HCT116 (cell line): ENCODE results near the gene ADGRB3. TPM values are rescaled to one million over a fixed set of nuclear protein-coding genes. Genes with fewer than 3 reads are reported as not detected.

Source experiments
- ATAC-seq: fragments of 200-7000 bp; cut with Tn5 transposase; 2 replicates; pipeline ENCODE4 v1.9.1; 2020; ENCODE audit warnings: mild to moderate bottlenecking, moderate library complexity
- BruUV-seq: library from RNA; stranded (reverse); fragments of 400-500 nt; replicated peaks from 2 replicates; lab custom pipeline; 2021; lab: Mats Ljungman, UMichigan
- CTCF ChIA-PET: fragments of 300-600 bp; sonication (Branson Sonifier 250); formaldehyde crosslinking; loops from one replicate; lab custom pipeline; 2021; ENCODE audit warnings: antibody characterized with exemption; lab: Charles Lee
- POLR2A ChIA-PET: fragments of 300-600, 350-600 bp; sonication (Branson Sonifier 250); formaldehyde crosslinking; loops from one replicate; lab custom pipeline; 2021; ENCODE audit warnings: antibody characterized with exemption; lab: Charles Lee
- RAD21 ChIA-PET, 2 experiments: fragments of 300-600 bp; sonication (Branson Sonifier 250); formaldehyde crosslinking; loops; one replicate each; lab custom pipeline; 2023; ENCODE audit warnings: low total read pairs in 2 of 2; ENCODE audit not compliant: uncharacterized antibody in 2 of 2, unreplicated experiment in 2 of 2, low non-redundant PET in 1 of 2; lab: Charles Lee
- DNase-seq: peaks from one replicate; pipeline ENCODE4 v3.0.0-alpha.2; 2010; ENCODE audit warnings: low read depth, low spot score
- H2AFZ ChIP-seq: fragments of 200-600 bp; shearing (Covaris generic), sonication (generic); 2 replicates; pipeline ENCODE4 v1.6.1; 2017; ENCODE audit warnings: low read depth, mixed run types, mixed read lengths, antibody characterized with exemption, low read length; ENCODE audit not compliant: poor library complexity, severe bottlenecking
- H3K27ac ChIP-seq: 2 replicates; pipeline ENCODE4 v1.5.1; 2012; ENCODE audit warnings: low read depth, low read length
- H3K27me3 ChIP-seq: fragments of 200-600 bp; sonication (generic); 2 replicates; pipeline ENCODE4 v1.6.1; 2016; ENCODE audit warnings: mixed run types, low read length, mixed read lengths; ENCODE audit not compliant: insufficient read depth
- H3K36me3 ChIP-seq, 2 experiments: fragments of 200-500 bp in 1 of 2; fragments of 200-600 bp in 1 of 2; sonication (Bioruptor generic) in 1 of 2; sonication (generic) in 1 of 2; 2 replicates each; pipeline versions ENCODE4 v1.5.1 to v1.6.1; 2014 to 2016; ENCODE audit warnings: low read length in 2 of 2, inconsistent platforms in 1 of 2, mixed read lengths in 1 of 2, mixed run types in 1 of 2; ENCODE audit not compliant: insufficient read depth in 2 of 2, control insufficient read depth in 1 of 2
- H3K4me1 ChIP-seq, 2 experiments: fragments of 200-600 bp in 1 of 2; sonication (generic) in 1 of 2; 2 replicates each; pipeline versions ENCODE4 v1.5.1 to v1.6.1; 2012 to 2017; ENCODE audit warnings: low read length in 2 of 2, inconsistent platforms in 1 of 2, mild to moderate bottlenecking in 1 of 2, mixed read lengths in 1 of 2, mixed run types in 1 of 2, moderate library complexity in 1 of 2; ENCODE audit not compliant: insufficient read depth in 2 of 2, control insufficient read depth in 1 of 2
- H3K4me2 ChIP-seq: fragments of 200-600 bp; sonication (generic); 2 replicates; pipeline ENCODE4 v1.6.1; 2017; ENCODE audit warnings: mixed run types, low read length, mixed read lengths
- H3K4me3 ChIP-seq, 2 experiments: fragments of 200-600 bp in 1 of 2; sonication (generic) in 1 of 2; replicated peaks in 1 of 2; 2 replicates each; pipeline ENCODE4 v1.5.1; 2011 to 2016; ENCODE audit warnings: low read length in 2 of 2, control low read depth in 1 of 2, low read depth in 1 of 2, mild to moderate bottlenecking in 1 of 2, mixed read lengths in 1 of 2, mixed run types in 1 of 2
- H3K79me2 ChIP-seq: fragments of 200-600 bp; sonication (generic); 2 replicates; pipeline ENCODE4 v1.6.1; 2017; ENCODE audit warnings: mild to moderate bottlenecking, mixed run types, low read length, moderate library complexity, mixed read lengths; ENCODE audit not compliant: insufficient read depth
- H3K9ac ChIP-seq: fragments of 200-600 bp; sonication (generic); 2 replicates; pipeline ENCODE4 v1.6.1; 2016; ENCODE audit warnings: low read length, mixed read lengths
- H3K9me2 ChIP-seq: fragments of 200-600 bp; sonication (generic), shearing (Covaris generic); 2 replicates; pipeline ENCODE4 v1.6.1; 2017; ENCODE audit warnings: mixed run types, mild to moderate bottlenecking, moderate library complexity; ENCODE audit not compliant: insufficient read depth
- H3K9me3 ChIP-seq, 2 experiments: fragments of 200-500 bp in 1 of 2; fragments of 200-600 bp in 1 of 2; sonication (Bioruptor generic) in 1 of 2; sonication (generic) in 1 of 2; 2 replicates each; pipeline ENCODE4 v1.6.1; 2014 to 2017; ENCODE audit warnings: low read length in 2 of 2, mixed read lengths in 2 of 2, inconsistent platforms in 1 of 2, low read depth in 1 of 2, mild to moderate bottlenecking in 1 of 2, mixed run types in 1 of 2, moderate library complexity in 1 of 2; ENCODE audit not compliant: control insufficient read depth in 1 of 2, insufficient read depth in 1 of 2
- H4K20me1 ChIP-seq: fragments of 200-600 bp; sonication (generic), shearing (Covaris generic); 2 replicates; pipeline ENCODE4 v1.6.1; 2017; ENCODE audit warnings: mixed run types, mild to moderate bottlenecking, moderate library complexity; ENCODE audit not compliant: insufficient read depth
- CBX3 ChIP-seq: IDR thresholded peaks from 2 replicates; pipeline ENCODE4 v1.6.1; 2012; ENCODE audit warnings: low read depth
- EGR1 ChIP-seq: IDR thresholded peaks from 2 replicates; pipeline ENCODE4 v1.6.1; 2012; ENCODE audit warnings: low read depth
- ELF1 ChIP-seq: IDR thresholded peaks from 2 replicates; pipeline ENCODE4 v1.6.1; 2012; ENCODE audit warnings: low read depth, borderline replicate concordance
- EZH2 ChIP-seq: fragments of 200-600 bp; sonication (generic); IDR thresholded peaks from 2 replicates; pipeline ENCODE4 v1.6.1; 2017; ENCODE audit warnings: antibody characterized with exemption, mixed run types
- FOSL1 ChIP-seq: IDR thresholded peaks from 2 replicates; pipeline ENCODE4 v1.6.1; 2012; ENCODE audit warnings: low read depth
- JUND ChIP-seq: IDR thresholded peaks from 2 replicates; pipeline ENCODE4 v1.6.1; 2012
- RAD21 ChIP-seq: IDR thresholded peaks from 2 replicates; pipeline ENCODE4 v1.6.1; 2012; ENCODE audit warnings: low read depth, mild to moderate bottlenecking
- SIN3A ChIP-seq: IDR thresholded peaks from 2 replicates; pipeline ENCODE4 v1.6.1; 2012; ENCODE audit warnings: low read depth
- SP1 ChIP-seq: IDR thresholded peaks from 2 replicates; pipeline ENCODE4 v1.6.1; 2012; ENCODE audit warnings: low read depth
- SRF ChIP-seq: IDR thresholded peaks from 2 replicates; pipeline ENCODE4 v1.6.1; 2012; ENCODE audit warnings: low read depth
- TCF7L2 ChIP-seq: IDR thresholded peaks from 2 replicates; pipeline ENCODE4 v1.7.0; 2011; ENCODE audit warnings: borderline replicate concordance, inconsistent platforms; ENCODE audit not compliant: insufficient read depth, insufficient read length; ENCODE audit errors: extremely low read depth
- YY1 ChIP-seq: IDR thresholded peaks from 2 replicates; pipeline ENCODE4 v1.6.1; 2011; ENCODE audit warnings: low read length, low read depth, moderate library complexity, mild to moderate bottlenecking; ENCODE audit not compliant: insufficient replicate concordance; ENCODE audit errors: extremely low read depth
- ZNF274 ChIP-seq: fragments of 200-500 bp; sonication (Bioruptor generic); IDR thresholded peaks from 2 replicates; pipeline ENCODE4 v1.6.1; 2014; ENCODE audit warnings: mild to moderate bottlenecking, low read depth, low read length, inconsistent platforms
- intact Hi-C: fragments of 100-400 bp; cut with micrococcal nuclease; formaldehyde crosslinking; loops from 2 replicates; pipeline ENCODE4 v1.10.0; 2022
- total RNA-seq: library from RNA; stranded (reverse); gene quantifications from one replicate; pipeline ENCODE4 v1.2.1, GENCODE V29; 2021; ENCODE audit not compliant: unreplicated experiment
- TF ChIP-seq, protein P1 (sequence below): IDR thresholded peaks from 2 replicates; pipeline ENCODE4 v1.6.1; 2012
- TF ChIP-seq, protein P2 (sequence below), 3 experiments: fragments of 200-600 bp in 1 of 3; sonication (generic) in 1 of 3; IDR thresholded peaks in 2 of 3; conservative IDR thresholded peaks in 1 of 3; 2 replicates each; pipeline ENCODE4 v1.5.1; 2012 to 2017; ENCODE audit warnings: low read depth in 2 of 3, low read length in 2 of 3, antibody characterized with exemption in 1 of 3, borderline replicate concordance in 1 of 3, control low read depth in 1 of 3, mild to moderate bottlenecking in 1 of 3, mixed read lengths in 1 of 3, mixed run types in 1 of 3, moderate library complexity in 1 of 3; ENCODE audit not compliant: insufficient read depth in 1 of 3
- TF ChIP-seq, protein P3 (sequence below): IDR thresholded peaks from 2 replicates; pipeline ENCODE4 v1.6.1; 2011; ENCODE audit warnings: mild to moderate bottlenecking, low read length, moderate library complexity; ENCODE audit not compliant: insufficient replicate concordance; ENCODE audit errors: extremely low read depth
- TF ChIP-seq, protein P4 (sequence below): IDR thresholded peaks from 2 replicates; pipeline ENCODE4 v1.6.1; 2012

Gene ADGRB3
- total RNA-seq, 1 experiment from 2014 or later, result not detected

DNA sequence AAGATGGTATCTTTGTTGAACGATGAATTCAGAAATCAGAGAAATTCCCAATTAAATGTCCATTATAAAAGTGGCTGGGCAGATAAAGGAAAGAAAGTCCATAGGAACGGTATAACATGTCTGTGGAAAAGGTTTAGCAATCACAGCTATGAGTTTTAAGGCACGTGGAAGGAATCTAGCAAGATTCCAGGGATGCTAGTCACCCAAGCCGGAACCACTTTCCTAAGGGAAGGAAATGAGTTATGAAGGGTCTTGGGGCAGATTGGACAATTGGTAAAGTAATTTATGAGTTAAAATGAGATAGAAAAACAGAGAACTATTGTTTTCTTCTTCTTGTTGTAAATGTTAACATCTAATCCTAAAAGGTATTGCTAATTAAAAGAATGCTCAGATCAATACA, 384.8 kb downstream of the ADGRB3 start:
- no peaks in the 10 kb centered on the region for H4K20me1 ChIP-seq
- intact Hi-C loops, result no loop called here
- BruUV-seq, result no TSS peak
- ChIA-PET RAD21 (no interaction called here), POLR2A (no interaction called here), CTCF (no interaction called here)
- no peak overlapping the region for H3K4me3 ChIP-seq
- H3K9me3 ChIP-seq, result peaks cover 17 to 18% of the 10 kb centered on the region in 2 experiments; a peak in 3 of 4 replicates
- no peak overlapping the region for H3K4me2 ChIP-seq
- no peak overlapping the region for H3K9ac ChIP-seq
- ATAC-seq (no peak), DNase-seq (no peak)
- H3K79me2 ChIP-seq, result no peaks in the 10 kb centered on the region
- no peaks in the 10 kb centered on the region for H3K4me1 ChIP-seq
- no peaks in the 10 kb centered on the region for H3K36me3 ChIP-seq
- no peak overlapping the region for H3K27ac ChIP-seq
- H2AFZ ChIP-seq, result no peak overlapping the region
- no peaks in the 10 kb centered on the region for H3K9me2 ChIP-seq
- H3K27me3 ChIP-seq, result no peaks in the 10 kb centered on the region
- TF ChIP-seq CBX3 (no peak), SRF (no peak), TCF7L2 (no peak), SP1 (no peak), ELF1 (no peak), RAD21 (no peak), YY1 (no peak), FOSL1 (no peak), EGR1 (no peak), JUND (no peak)
- TF ChIP-seq, protein P1, sequence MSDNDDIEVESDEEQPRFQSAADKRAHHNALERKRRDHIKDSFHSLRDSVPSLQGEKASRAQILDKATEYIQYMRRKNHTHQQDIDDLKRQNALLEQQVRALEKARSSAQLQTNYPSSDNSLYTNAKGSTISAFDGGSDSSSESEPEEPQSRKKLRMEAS, result no peak

DNA sequence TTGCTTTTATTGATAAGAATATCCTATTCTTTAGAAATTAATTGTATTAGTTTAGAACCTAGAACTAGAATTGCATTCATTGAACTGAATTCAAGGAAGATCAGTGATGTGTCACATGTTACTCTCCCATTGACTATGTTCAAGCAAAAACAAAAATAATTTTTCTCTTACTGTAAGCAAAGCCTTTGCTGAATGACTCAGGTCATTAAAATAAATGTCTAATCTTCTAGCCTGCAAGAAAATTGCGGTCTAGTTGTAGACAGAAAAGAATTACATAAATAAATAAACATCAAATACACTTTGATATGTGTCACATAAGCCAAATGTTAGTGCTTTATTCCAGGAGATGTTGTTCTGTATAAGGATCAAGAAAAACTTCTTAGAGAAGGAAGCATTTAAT, 387.9 kb downstream of the ADGRB3 start:
- ChIA-PET POLR2A (no interaction called here), CTCF (no interaction called here), RAD21 (no interaction called here)
- TF ChIP-seq, protein P2, sequence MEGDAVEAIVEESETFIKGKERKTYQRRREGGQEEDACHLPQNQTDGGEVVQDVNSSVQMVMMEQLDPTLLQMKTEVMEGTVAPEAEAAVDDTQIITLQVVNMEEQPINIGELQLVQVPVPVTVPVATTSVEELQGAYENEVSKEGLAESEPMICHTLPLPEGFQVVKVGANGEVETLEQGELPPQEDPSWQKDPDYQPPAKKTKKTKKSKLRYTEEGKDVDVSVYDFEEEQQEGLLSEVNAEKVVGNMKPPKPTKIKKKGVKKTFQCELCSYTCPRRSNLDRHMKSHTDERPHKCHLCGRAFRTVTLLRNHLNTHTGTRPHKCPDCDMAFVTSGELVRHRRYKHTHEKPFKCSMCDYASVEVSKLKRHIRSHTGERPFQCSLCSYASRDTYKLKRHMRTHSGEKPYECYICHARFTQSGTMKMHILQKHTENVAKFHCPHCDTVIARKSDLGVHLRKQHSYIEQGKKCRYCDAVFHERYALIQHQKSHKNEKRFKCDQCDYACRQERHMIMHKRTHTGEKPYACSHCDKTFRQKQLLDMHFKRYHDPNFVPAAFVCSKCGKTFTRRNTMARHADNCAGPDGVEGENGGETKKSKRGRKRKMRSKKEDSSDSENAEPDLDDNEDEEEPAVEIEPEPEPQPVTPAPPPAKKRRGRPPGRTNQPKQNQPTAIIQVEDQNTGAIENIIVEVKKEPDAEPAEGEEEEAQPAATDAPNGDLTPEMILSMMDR (IDR thresholded peaks at IDR 0.05 in 2 of 3, conservative IDR thresholded peaks at IDR 0.05 in 1 of 3; ENCODE audit: borderline replicate concordance in 1 of 3, insufficient read depth in 1 of 3, low read depth in 2 of 3, low read length in 2 of 3), result no peak
- TF ChIP-seq TCF7L2 (no peak), RAD21 (no peak), SP1 (no peak), ZNF274 (no peak), SIN3A (no peak), JUND (no peak), EZH2 (no peak), CBX3 (no peak)
- TF ChIP-seq, protein P3, sequence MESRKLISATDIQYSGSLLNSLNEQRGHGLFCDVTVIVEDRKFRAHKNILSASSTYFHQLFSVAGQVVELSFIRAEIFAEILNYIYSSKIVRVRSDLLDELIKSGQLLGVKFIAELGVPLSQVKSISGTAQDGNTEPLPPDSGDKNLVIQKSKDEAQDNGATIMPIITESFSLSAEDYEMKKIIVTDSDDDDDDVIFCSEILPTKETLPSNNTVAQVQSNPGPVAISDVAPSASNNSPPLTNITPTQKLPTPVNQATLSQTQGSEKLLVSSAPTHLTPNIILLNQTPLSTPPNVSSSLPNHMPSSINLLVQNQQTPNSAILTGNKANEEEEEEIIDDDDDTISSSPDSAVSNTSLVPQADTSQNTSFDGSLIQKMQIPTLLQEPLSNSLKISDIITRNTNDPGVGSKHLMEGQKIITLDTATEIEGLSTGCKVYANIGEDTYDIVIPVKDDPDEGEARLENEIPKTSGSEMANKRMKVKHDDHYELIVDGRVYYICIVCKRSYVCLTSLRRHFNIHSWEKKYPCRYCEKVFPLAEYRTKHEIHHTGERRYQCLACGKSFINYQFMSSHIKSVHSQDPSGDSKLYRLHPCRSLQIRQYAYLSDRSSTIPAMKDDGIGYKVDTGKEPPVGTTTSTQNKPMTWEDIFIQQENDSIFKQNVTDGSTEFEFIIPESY, result no peak
- TF ChIP-seq, protein P4, sequence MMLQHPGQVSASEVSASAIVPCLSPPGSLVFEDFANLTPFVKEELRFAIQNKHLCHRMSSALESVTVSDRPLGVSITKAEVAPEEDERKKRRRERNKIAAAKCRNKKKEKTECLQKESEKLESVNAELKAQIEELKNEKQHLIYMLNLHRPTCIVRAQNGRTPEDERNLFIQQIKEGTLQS, result no peak
- TF ChIP-seq, protein P1, result no peak

More for the DNA sequence above, 387.9 kb downstream of the ADGRB3 start:
- Histone ChIP-seq H3K9me3 (peaks cover 4 to 11% of the 10 kb centered on the region in 2 experiments; a peak in 2 of 4 replicates), H3K4me2 (no peak overlapping the region), H3K9ac (no peak overlapping the region), H2AFZ (no peak overlapping the region), H4K20me1 (no peaks in the 10 kb centered on the region), H3K4me1 (no peaks in the 10 kb centered on the region), H3K36me3 (no peaks in the 10 kb centered on the region), H3K4me3 (no peak overlapping the region), H3K27ac (no peak overlapping the region), H3K79me2 (no peaks in the 10 kb centered on the region), H3K9me2 (no peaks in the 10 kb centered on the region), H3K27me3 (no peaks in the 10 kb centered on the region)
- no TSS peak for BruUV-seq
- ATAC-seq, result no peak
- intact Hi-C loops, result no loop called here
- no peak for DNase-seq
